HG02798 (cell line): ENCODE results near the gene ATXN1.
"Not testable (repeated sequence)": the region's sequence is repeated elsewhere in the genome, so short reads cannot be mapped to it uniquely, and the experiment has no call there.

Source experiments
- ATAC-seq: cut with Tn5 transposase; IDR thresholded peaks from one replicate; pipeline ENCODE4 v1.9.1; 2021; ENCODE audit warnings: mild to moderate bottlenecking; ENCODE audit not compliant: unreplicated experiment, poor library complexity

Gene ATXN1

GRCh38 chr6:16472349-16473069 lies 288.8 kb downstream of the ATXN1 start:
- ATAC-seq, result peak; percentile 4

DNA sequence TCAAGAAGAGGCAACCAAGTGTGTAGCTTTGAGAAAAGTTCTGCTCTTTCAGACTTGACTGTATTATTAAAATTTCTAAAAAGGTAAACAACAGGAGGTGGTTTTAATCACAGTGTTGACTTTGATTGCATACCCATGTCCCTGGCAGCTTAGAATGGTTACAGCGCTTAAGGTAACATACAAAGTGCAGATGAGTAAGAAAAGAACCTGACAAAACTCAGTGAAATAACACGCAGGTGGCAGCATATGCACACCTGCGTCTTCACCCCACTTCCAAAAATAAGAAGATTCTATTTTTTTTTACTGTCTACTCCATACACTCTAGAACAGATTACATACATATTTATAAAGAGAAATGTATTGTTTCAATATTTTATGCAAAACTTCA lies 289.4 kb downstream of the ATXN1 start:
- peak; percentile 23 for ATAC-seq

DNA sequence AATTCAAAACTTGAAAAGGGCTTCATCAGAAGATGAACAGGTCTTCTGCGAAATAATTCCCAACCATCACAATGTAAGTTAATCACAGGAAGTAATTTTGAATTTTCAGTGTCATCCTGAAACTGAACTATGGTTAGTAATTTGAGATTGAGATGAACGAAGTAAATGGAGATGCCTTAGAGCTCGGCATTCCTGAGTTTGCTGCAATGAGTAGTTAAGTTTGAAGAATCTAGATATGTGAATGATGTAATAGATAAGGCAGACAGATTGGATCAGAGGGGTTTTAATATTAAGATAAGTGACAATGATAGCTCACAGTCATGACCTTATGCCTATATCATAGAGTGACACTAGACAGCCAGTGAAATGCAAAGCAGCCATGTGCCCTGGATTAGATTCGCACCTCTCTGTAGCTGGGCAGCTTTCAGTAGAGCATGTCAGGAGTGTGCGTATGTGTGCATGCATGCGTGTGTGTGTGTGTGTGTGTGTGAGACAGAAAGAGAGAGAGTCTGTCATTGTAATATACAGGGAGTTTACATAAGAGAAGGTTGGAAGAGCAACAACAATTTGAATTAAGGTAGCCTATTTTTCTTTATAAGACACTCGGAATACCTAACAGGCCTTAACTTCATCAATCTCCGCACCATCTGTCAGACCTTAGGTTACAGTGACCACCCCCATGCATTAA lies 289.9 kb downstream of the ATXN1 start:
- ATAC-seq, result peak; percentile 55

GRCh38 chr6:16470502-16471221 lies 290.6 kb downstream of the ATXN1 start:
- ATAC-seq, result no peak

DNA sequence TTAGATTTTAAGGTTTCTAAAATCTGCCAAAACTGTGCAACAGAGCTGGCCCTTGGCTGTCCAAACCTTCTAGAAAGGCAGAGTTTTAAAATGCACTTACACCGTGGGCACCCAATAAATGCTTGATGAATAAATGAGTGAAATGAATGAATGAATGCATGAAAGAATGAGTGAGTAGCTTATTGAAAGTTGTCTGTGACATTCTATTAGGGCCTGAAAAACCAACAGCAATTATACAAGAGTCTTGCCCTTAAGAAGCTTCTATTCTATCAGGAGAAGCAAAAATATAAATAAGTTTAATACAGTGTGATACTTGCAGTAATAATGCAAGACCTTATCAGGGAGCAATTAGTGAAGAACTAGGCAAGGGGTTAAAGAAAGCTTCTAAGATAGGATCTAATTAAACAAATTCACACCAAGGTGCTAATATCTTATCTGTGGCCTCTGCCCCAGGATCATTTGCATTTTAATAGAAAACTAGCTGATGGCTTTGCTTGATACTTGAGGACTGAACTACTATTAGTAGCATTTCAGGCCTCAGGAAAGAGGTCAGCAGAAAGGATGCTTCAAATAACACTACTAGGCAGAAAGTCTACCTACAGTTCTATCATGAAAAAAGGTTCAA lies 292.2 kb downstream of the ATXN1 start:
- no peak for ATAC-seq

DNA sequence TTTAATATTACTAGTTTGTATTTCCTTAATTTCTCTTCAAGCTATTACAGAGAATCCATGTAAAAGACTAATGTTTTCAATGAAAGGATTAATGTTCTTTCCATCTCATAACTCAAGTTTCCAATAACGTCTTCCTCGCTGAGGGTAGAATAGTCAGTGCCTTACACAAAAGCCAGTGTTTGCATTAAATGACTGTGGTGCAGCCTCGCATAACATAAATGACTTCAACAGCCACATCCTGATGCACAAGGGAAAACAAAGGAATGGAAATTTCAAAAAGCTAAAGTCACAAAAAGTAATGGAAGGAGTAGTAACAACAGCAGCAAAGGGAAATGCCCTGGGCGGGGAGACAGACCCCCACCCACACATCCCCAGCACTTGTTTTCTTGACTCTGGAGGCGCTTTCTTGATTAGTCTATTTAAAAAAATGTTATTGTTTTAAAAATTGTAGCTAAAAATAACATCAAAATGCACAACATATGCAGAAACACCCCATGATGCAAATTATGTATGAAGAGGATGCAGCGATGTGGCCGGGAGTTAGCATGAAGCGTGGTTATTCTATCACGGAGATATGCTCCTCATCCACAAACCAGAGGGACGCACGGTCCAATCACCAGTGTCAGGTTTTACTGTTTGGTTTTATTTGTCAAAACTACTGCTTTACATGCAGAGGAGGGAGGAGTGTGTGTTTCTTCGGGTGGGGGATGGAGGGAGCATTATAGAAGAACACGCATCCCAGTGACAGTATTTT lies 294.3 kb downstream of the ATXN1 start:
- ATAC-seq, result no peak

DNA sequence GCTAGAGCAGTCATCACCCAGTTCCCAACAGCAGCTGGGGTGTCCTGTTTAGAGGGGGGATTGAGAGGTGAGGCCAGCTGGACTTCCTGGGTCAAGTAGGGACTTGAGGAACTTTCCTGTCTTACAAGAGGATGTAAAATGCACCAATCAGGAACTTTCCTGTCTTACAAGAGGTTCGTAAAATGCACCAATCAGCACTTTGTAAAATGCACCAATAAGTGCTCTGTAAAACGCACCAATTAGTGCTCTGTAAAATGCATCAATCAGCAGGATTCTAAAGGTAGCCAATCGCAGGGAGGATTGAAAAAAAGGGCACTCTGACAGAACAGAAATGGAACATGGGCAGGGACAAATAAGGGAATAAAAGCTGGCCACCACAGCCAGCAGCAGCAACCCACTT lies 297.2 kb downstream of the ATXN1 start:
- ATAC-seq, result no peak

DNA sequence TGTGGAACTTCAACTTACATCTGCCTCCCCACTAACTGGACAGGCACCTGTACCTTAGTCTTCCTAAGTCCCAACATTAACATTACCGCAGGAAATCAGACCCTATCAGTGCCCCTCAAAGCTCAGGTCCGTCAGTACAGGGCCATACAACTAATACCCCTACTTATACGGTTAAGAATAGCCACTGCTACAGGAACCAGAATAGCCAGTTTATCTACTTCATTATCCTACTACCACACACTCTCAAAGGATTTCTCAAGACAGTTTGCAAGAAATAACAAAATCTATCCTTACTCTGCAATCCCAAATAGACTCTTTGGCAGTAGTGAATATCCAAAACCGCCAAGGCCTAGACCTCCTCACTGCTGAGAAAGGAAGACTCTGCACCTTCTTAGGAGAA lies 298.0 kb downstream of the ATXN1 start:
- not testable (repeated sequence) for ATAC-seq

- no peak for ATAC-seq
Measured at GRCh38 chr6:16461491-16461890, 299.8 kb downstream of the ATXN1 start.

DNA sequence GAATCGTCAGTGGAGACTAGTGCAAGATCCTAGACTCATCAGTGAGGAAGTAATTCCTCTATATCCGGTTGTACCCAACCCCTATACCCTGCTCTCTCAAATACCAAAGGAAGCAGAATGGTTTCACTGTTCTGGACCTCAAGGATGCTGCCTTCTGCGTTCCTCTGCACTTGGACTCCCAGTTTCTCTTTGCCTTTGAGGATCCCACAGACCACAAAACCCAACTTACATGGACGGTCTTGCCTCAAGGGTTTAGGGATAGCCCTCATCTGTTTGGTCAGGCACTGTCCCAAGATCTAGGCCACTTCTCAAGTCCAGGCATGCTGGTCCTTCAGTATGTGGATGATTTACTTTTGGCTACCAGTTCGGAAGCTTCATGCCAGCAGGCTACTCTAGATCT lies 301.8 kb downstream of the ATXN1 start:
- ATAC-seq, result not testable (repeated sequence)

DNA sequence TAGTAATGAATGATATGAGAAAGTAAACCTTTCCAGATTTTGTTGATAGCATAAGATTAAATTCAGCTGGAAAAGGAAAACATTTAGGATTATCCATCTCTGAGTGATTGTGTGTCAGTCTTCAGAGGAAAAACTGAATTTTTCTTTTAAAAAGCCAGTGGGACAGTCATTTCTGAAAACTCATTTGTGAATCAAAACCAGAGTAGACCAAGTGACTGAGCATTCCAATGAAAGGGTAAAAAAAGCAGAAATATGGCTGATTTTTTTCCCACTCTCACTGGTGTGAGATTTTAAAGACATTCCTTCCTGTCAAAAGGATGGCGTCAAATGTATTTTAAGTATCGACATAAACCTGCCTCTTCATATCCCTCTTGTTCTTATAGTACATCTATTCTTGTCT lies 308.9 kb downstream of the ATXN1 start:
- no peak for ATAC-seq

- no peak for ATAC-seq
Measured at GRCh38 chr6:16450821-16451220, 310.4 kb downstream of the ATXN1 start.

DNA sequence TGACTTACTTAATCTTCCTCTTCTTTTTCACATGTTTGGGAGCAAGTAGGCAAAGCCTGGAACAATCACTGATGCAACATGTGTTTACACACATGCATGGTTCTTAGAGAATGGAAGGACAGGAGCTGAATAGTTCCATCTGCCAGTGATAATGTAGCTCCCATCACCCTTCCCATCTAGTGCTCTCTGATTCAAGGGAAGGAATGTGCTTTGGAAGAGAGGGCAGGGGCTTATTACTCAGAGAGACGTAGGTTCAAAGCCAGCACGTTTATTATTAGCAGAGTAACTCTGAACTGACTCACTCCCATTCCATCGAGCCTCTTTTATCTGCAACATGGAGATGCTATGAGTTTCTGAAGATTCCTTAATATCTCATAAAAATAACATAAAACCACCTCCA lies 311.0 kb downstream of the ATXN1 start:
- no peak for ATAC-seq

GRCh38 chr6:16446273-16446672 lies 315.0 kb downstream of the ATXN1 start:
- no peak for ATAC-seq

DNA sequence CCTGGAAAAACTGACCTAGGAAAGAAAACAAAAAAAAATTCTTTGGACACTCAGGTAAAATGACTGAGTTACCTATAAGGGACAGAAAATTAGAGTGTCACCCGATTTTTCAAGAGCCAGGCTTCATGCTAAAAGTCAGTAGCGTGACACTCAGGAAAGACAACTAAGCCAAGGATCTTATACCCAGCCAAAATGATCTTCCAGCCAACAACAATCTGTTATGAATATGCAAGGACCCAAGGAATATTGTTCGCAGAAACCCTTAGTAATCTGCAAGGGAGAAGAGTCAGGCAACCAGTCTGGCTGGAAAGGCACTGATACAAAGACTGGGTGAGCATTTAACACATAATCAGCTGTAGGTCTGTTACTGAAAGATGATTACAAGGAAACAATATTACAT lies 319.2 kb downstream of the ATXN1 start:
- no peak for ATAC-seq

DNA sequence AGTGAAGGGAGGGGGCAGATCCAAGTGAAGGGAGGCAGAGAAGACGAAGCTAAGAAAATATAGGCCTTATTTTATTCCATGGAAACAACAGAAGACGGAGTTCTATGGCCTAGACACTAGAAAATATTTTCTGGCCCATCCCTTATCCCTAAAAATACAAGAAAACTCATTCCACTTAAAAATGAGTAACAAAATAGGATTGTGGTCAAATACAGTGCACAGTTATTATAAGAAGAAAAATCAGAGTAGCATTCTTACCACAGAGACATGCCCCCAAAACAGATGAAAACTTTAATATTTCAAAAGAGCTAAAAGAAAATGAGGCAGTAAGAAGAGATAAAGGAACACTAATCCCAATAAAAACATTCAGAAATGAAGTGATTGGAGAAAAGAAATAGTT lies 320.0 kb downstream of the ATXN1 start:
- no peak for ATAC-seq

DNA sequence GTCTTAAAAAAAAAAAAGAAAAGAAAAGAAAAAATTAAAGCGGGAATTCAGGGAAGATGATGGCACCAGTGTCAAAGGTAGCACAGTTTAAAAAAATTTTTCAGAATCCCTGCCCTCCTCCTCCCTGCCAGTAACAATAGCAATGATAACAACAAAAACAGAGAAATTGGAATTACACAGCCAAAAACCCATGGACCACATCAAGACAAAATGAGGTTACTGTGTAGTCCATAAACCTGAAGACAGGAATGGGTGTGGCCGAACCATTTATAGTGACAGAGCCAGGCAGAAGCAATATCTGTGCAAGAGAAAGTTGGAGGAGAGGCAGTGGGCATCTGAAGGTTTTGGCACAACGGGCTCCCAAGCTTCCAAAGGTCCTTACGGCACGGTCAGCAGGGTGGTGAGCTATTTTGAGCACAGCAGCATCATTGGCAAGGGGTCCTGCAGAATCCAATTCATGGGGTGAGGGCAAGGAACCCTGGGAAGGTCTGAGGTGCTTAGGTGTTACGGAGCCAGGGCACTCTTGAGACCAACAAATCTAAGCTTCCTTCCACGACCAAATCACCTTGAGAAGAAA lies 320.5 kb downstream of the ATXN1 start:
- no peak for ATAC-seq

- no peak for ATAC-seq
Measured at GRCh38 chr6:16438718-16439591, 322.3 kb downstream of the ATXN1 start.

GRCh38 chr6:16437984-16438383 lies 323.3 kb downstream of the ATXN1 start:
- no peak for ATAC-seq
